GM12873 (cell line): ENCODE results near the gene SLC29A2.
A peak's percentile ranks its signal among the peaks of the same experiment; 100 is the strongest.

ENCODE experiments used
- CTCF ChIP-seq: IDR thresholded peaks from 2 replicates; pipeline ENCODE4 v1.5.1; 2012; ENCODE audit warnings: low read depth, mild to moderate bottlenecking, moderate library complexity, low read length, control low read depth; ENCODE audit not compliant: insufficient read depth; ENCODE audit errors: missing control alignments

The SLC29A2 gene

GRCh38 chr11:66407651-66408050, 36.1 kb upstream of the SLC29A2 start:
- no peak for TF ChIP-seq CTCF

- TF ChIP-seq CTCF: no peak
Measured at GRCh38 chr11:66393954-66394353, 22.4 kb upstream of the SLC29A2 start.

DNA sequence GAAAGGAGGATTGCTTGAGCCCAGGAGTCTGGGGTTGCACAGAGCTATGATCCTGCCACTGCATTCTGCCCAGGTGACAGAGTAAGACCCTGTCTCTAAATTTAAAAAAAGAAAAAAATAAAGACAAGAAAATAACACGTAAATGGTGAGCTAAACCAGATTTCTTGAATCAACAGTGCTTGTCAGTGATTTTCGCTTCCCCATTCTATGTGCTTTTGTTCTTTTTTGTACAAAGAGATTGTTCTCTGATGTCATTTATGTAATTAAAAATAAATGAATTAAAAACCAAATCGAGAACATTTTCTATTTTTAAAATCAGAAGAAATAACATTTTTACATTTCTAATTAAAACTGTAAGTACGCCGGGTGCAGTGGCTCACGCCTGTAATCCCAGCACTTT, 19.8 kb upstream of the SLC29A2 start:
- TF ChIP-seq CTCF: no peak

GRCh38 chr11:66388780-66389386, 17.3 kb upstream of the SLC29A2 start:
- TF ChIP-seq CTCF: peak; percentile 92

DNA sequence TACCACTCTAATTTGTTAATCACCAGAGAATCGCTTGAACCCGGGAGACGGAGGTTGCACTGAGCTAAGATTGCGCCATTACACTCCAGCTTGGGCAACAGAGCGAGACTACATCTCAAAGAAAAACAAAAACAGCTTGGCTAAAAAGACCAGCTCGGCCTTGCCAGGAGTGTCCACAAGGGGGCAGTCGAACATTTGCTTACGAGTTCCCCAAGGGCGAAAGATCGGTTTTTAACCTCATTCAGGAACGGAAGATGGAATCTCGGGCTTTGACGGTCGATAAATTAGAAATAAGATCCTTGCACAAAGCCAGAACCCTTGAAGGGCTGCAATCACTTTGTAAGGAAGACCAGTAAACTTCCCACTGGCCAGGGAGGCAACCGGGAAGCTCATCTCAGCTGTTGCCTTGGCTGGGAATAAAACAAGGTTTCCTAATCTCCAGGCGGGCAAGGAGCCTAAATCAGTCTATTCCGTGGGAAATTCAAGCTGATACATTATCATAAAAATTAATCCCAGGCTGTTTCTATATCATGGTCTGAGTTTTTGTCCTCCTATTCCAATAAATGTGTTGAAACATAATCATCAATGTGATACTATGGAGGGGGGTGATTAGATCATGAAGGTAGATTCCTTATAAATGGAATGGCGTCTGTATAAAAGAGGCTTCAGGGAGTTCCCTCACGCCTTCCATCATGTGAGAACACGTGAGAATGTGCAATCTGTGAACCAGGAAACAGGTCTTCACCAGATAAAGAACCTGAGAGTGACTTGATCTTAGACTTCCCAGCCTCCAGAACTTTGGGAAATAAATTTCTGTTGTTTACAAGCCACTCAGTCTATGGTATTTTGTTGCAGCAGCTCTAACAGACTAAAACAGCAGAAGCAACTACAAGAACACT, 14.9 kb upstream of the SLC29A2 start:
- TF ChIP-seq CTCF: peak; percentile 94

GRCh38 chr11:66373265-66373664, 1.7 kb upstream of the SLC29A2 start:
- no peak for TF ChIP-seq CTCF

GRCh38 chr11:66369073-66369894, 2.3 kb downstream of the SLC29A2 start:
- TF ChIP-seq CTCF: no peak
